Gastrocnemius medialis (tissue), 4 donors: ENCODE measurements around the gene RGR. TPM values are rescaled to one million over a fixed set of nuclear protein-coding genes. Genes with fewer than 3 reads are reported as not detected.

Source experiments
- ATAC-seq, 2 donors: fragments of 150-250 bp; one replicate each; pipeline ENCODE4 v1.9.1; 2016
- DNase-seq, 2 donors: peaks; one replicate each; pipeline ENCODE4 v3.0.0-alpha.2; 2019
- H3K27ac ChIP-seq, 4 donors: fragments of 200-600 bp; sonication (generic); 1 replicate in 1 of 4; 2 replicates in 3 of 4; pipeline ENCODE4 v1.5.1; 2016 to 2018; ENCODE audit warnings: mild to moderate bottlenecking in 2 of 4, moderate library complexity in 1 of 4
- H3K27me3 ChIP-seq, 3 donors: fragments of 200-600 bp; sonication (generic) in 2 of 3; 1 replicate in 1 of 3; 2 replicates in 2 of 3; pipeline versions ENCODE4 v1.5.1 to v1.6.0; 2016 to 2019; ENCODE audit warnings: mild to moderate bottlenecking in 1 of 3, moderate library complexity in 1 of 3
- H3K36me3 ChIP-seq, 2 donors: fragments of 200-600 bp; sonication (generic) in 1 of 2; one replicate each; pipeline ENCODE4 v1.5.1; 2017 to 2018
- H3K4me1 ChIP-seq, 2 donors: fragments of 200-600 bp; sonication (generic) in 1 of 2; one replicate each; pipeline ENCODE4 v1.5.1; 2016 to 2017; ENCODE audit warnings: mild to moderate bottlenecking in 2 of 2
- H3K4me3 ChIP-seq, 4 donors: fragments of 200-600 bp; sonication (generic) in 3 of 4; 1 replicate in 1 of 4; 2 replicates in 3 of 4; pipeline ENCODE4 v1.5.1; 2016 to 2019; ENCODE audit warnings: mild to moderate bottlenecking in 2 of 4
- H3K9me3 ChIP-seq, 3 donors: fragments of 200-600 bp; sonication (generic) in 2 of 3; 1 replicate in 1 of 3; 2 replicates in 2 of 3; pipeline ENCODE4 v1.5.1; 2016 to 2019
- POLR2A ChIP-seq, 2 donors: fragments of 450-650 bp; IDR thresholded peaks; one replicate each; pipeline ENCODE4 v1.6.1; 2017; ENCODE audit warnings: antibody characterized with exemption in 2 of 2, mild to moderate bottlenecking in 2 of 2, moderate library complexity in 2 of 2
- in situ Hi-C, 4 donors: fragments of 200-750 bp; cut with MboI; loops; one replicate each; pipeline versions ENCODE4 v1.15.0 to v1.8.0; 2017; ENCODE audit warnings: low sequenced_read_pairs in 4 of 4
- intact Hi-C: fragments of 100-400 bp; cut with DNase I; formaldehyde crosslinking; loops from one replicate; pipeline ENCODE4 v1.15.1; 2023; ENCODE audit warnings: low total_unique reads
- total RNA-seq, 4 donors: library from RNA; depleted of rRNA; stranded (reverse); fragments of >200 nt; gene quantifications; one replicate each; pipeline versions ENCODE4 v1.1.0 to v1.2.3, GENCODE V29; 2016
- TF ChIP-seq, protein P1 (sequence below), 5 experiments: fragments of 450-650 bp in 3 of 5; fragments of 200-600 bp in 2 of 5; sonication (generic) in 2 of 5; IDR thresholded peaks in 4 of 5; conservative IDR thresholded peaks in 1 of 5; 1 replicate in 4 of 5; 2 replicates in 1 of 5; pipeline ENCODE4 v1.5.1; 2016 to 2019; ENCODE audit warnings: antibody characterized with exemption in 5 of 5, mild to moderate bottlenecking in 3 of 5, moderate library complexity in 3 of 5

Gene RGR
- total RNA-seq, 4 donors from 2014 or later: 0.22 TPM; not detected in 3

- in situ Hi-C loops: no loop called here
These were observed 1.1 kb upstream of the RGR start for GRCh38 chr10:84243759-84244158.

DNA sequence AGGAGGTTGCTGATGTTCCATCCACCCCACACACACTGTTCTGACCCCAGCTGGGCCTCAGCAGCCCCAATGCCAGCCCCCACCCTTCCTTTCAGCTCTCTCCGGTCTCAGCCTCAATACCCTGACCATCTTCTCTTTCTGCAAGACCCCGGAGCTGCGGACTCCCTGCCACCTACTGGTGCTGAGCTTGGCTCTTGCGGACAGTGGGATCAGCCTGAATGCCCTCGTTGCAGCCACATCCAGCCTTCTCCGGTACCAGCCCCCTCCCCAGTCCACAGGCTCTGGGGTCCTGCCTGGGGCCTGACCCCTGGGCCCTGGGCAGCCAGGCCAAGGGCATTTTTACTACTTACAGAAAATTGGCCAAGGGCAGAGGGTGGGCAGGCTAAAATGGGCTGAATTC lies 2.6 kb downstream of the RGR start:
- H3K36me3 ChIP-seq: no peaks in the 10 kb centered on the region
- no peak for ATAC-seq
- TF ChIP-seq POLR2A (IDR thresholded peaks at IDR 0.05): no peak
- TF ChIP-seq, protein P1, sequence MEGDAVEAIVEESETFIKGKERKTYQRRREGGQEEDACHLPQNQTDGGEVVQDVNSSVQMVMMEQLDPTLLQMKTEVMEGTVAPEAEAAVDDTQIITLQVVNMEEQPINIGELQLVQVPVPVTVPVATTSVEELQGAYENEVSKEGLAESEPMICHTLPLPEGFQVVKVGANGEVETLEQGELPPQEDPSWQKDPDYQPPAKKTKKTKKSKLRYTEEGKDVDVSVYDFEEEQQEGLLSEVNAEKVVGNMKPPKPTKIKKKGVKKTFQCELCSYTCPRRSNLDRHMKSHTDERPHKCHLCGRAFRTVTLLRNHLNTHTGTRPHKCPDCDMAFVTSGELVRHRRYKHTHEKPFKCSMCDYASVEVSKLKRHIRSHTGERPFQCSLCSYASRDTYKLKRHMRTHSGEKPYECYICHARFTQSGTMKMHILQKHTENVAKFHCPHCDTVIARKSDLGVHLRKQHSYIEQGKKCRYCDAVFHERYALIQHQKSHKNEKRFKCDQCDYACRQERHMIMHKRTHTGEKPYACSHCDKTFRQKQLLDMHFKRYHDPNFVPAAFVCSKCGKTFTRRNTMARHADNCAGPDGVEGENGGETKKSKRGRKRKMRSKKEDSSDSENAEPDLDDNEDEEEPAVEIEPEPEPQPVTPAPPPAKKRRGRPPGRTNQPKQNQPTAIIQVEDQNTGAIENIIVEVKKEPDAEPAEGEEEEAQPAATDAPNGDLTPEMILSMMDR (IDR thresholded peaks at IDR 0.05 in 4 of 5, conservative IDR thresholded peaks at IDR 0.05 in 1 of 5): no peak
- in situ Hi-C loops: no loop called here
- DNase-seq: no peak
- H3K4me3 ChIP-seq: no peak overlapping the region
- no peaks in the 10 kb centered on the region for H3K9me3 ChIP-seq
- H3K27me3 ChIP-seq: peaks cover 0 to 4% (median 0%) of the 10 kb centered on the region in 3 donors
- no peak overlapping the region for H3K27ac ChIP-seq
- intact Hi-C loops: no loop called here
- no peaks in the 10 kb centered on the region for H3K4me1 ChIP-seq

More at GRCh38 chr10:84243759-84244158, 1.1 kb upstream of the RGR start:
- no peaks in the 10 kb centered on the region for H3K4me1 ChIP-seq
- H3K9me3 ChIP-seq: no peaks in the 10 kb centered on the region
- peaks cover 0 to 4% (median 0%) of the 10 kb centered on the region in 3 donors for H3K27me3 ChIP-seq
- TF ChIP-seq POLR2A (IDR thresholded peaks at IDR 0.05): no peak
- TF ChIP-seq, protein P1 (IDR thresholded peaks at IDR 0.05 in 4 of 5, conservative IDR thresholded peaks at IDR 0.05 in 1 of 5): no peak
- no peaks in the 10 kb centered on the region for H3K36me3 ChIP-seq
- no peak overlapping the region for H3K27ac ChIP-seq
- intact Hi-C loops: no loop called here
- H3K4me3 ChIP-seq: no peak overlapping the region
- no peak for DNase-seq
- no peak for ATAC-seq

- peaks cover 0 to 4% (median 0%) of the 10 kb centered on the region in 3 donors for H3K27me3 ChIP-seq
- no peaks in the 10 kb centered on the region for H3K36me3 ChIP-seq
- no peak for DNase-seq
- intact Hi-C loops: no loop called here
- in situ Hi-C loops: no loop called here
- no peak overlapping the region for H3K27ac ChIP-seq
- no peaks in the 10 kb centered on the region for H3K9me3 ChIP-seq
- no peak for TF ChIP-seq POLR2A (IDR thresholded peaks at IDR 0.05)
- TF ChIP-seq, protein P1 (IDR thresholded peaks at IDR 0.05 in 4 of 5, conservative IDR thresholded peaks at IDR 0.05 in 1 of 5): no peak
- no peak for ATAC-seq
- no peaks in the 10 kb centered on the region for H3K4me1 ChIP-seq
- no peak overlapping the region for H3K4me3 ChIP-seq
These were observed 3.9 kb downstream of the RGR start for GRCh38 chr10:84248794-84249193.

- H3K27me3 ChIP-seq: peaks cover 8 to 11% (median 8%) of the 10 kb centered on the region in 3 donors
- DNase-seq: no peak
- no peaks in the 10 kb centered on the region for H3K9me3 ChIP-seq
- no peak for TF ChIP-seq POLR2A (IDR thresholded peaks at IDR 0.05)
- TF ChIP-seq, protein P1 (IDR thresholded peaks at IDR 0.05 in 4 of 5, conservative IDR thresholded peaks at IDR 0.05 in 1 of 5): no peak
- no peak overlapping the region for H3K4me3 ChIP-seq
- H3K4me1 ChIP-seq: no peaks in the 10 kb centered on the region
- intact Hi-C loops: no loop called here
- H3K36me3 ChIP-seq: no peaks in the 10 kb centered on the region
- no peak for ATAC-seq
- no peak overlapping the region for H3K27ac ChIP-seq
- in situ Hi-C loops: no loop called here
These were observed 10.0 kb downstream of the RGR start for GRCh38 chr10:84254552-84255478.
